ENCODE data around the gene HIGD1B. TPM values are rescaled to one million over a fixed set of nuclear protein-coding genes. Genes with fewer than 3 reads are reported as not detected.

Gene HIGD1B
- total and polyA plus RNA-seq, 10 of the 15 experiments (the other 5 are each of a cell fraction or from before 2014, with no cell fraction given) = 1.0 TPM; not detected in 9

DNA sequence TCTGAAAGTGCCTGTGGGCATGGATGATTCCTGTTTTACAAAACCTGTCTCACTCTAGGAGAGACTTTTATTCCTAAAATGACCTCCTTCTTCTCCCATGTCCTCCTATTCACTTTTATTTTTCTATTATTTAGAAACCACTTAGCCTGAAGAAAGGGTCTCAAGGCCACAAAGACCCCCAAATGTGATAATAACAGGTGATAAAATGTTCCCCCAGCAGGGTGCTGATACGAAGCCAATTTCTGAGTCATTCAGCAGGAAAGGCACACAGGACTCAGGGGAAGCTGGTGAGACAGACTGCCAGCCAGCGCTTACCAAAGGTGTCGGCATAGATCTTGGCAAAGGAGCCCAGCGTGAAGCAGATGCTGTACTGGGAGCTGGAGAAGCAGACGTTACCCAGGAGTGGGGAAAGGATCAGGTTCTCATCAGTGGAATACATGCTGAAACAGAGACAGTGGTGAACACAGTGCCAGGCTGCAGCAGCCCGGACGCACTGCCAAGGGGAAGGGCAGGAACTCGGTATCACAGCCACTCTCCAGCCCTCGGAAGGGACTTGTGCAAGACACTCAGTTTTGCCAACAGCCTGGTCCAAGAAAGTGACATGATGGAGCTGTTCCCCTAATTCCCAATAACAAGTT lies 24.6 kb downstream of the HIGD1B start:
- no peaks in the 10 kb centered on the region for H3K9me3 ChIP-seq (replicated peaks; ENCODE audit: control insufficient read depth, insufficient read depth, low read length)
- 96% methylated on average over 9 of the region's 9 CpGs for WGBS (ENCODE audit: insufficient coverage, insufficient replicate concordance, low lambda C conversion rate, missing lambda C conversion rate)
- BruUV-seq (replicated peaks) = no TSS peak
- no peak overlapping the region for H3K4me3 ChIP-seq
- in situ Hi-C loops (cut with MboI) = loop anchor here (25.0 kb wide), 1 partner anchor 1660 kb away; the partner anchor contains the start of gene TMEM106A
- no peak overlapping the region for H3K9ac ChIP-seq (ENCODE audit: control insufficient read depth, insufficient read depth, low read length)
- no peaks in the 10 kb centered on the region for H3K79me2 ChIP-seq (ENCODE audit: control insufficient read depth, insufficient read depth, low read length)
- no peak for TF ChIP-seq NFIC (IDR thresholded peaks at IDR 0.05; ENCODE audit: low read depth, low read length)
- TF ChIP-seq BRCA1 (IDR thresholded peaks at IDR 0.05; ENCODE audit: low read depth, low read length) = no peak
- TF ChIP-seq, protein P1, sequence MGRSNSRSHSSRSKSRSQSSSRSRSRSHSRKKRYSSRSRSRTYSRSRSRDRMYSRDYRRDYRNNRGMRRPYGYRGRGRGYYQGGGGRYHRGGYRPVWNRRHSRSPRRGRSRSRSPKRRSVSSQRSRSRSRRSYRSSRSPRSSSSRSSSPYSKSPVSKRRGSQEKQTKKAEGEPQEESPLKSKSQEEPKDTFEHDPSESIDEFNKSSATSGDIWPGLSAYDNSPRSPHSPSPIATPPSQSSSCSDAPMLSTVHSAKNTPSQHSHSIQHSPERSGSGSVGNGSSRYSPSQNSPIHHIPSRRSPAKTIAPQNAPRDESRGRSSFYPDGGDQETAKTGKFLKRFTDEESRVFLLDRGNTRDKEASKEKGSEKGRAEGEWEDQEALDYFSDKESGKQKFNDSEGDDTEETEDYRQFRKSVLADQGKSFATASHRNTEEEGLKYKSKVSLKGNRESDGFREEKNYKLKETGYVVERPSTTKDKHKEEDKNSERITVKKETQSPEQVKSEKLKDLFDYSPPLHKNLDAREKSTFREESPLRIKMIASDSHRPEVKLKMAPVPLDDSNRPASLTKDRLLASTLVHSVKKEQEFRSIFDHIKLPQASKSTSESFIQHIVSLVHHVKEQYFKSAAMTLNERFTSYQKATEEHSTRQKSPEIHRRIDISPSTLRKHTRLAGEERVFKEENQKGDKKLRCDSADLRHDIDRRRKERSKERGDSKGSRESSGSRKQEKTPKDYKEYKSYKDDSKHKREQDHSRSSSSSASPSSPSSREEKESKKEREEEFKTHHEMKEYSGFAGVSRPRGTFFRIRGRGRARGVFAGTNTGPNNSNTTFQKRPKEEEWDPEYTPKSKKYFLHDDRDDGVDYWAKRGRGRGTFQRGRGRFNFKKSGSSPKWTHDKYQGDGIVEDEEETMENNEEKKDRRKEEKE (IDR thresholded peaks at IDR 0.05) = no peak
- TF ChIP-seq JUNB (IDR thresholded peaks at IDR 0.05) = no peak
- TF ChIP-seq ZNF622 (IDR thresholded peaks at IDR 0.05) = no peak
- TF ChIP-seq, protein P2, sequence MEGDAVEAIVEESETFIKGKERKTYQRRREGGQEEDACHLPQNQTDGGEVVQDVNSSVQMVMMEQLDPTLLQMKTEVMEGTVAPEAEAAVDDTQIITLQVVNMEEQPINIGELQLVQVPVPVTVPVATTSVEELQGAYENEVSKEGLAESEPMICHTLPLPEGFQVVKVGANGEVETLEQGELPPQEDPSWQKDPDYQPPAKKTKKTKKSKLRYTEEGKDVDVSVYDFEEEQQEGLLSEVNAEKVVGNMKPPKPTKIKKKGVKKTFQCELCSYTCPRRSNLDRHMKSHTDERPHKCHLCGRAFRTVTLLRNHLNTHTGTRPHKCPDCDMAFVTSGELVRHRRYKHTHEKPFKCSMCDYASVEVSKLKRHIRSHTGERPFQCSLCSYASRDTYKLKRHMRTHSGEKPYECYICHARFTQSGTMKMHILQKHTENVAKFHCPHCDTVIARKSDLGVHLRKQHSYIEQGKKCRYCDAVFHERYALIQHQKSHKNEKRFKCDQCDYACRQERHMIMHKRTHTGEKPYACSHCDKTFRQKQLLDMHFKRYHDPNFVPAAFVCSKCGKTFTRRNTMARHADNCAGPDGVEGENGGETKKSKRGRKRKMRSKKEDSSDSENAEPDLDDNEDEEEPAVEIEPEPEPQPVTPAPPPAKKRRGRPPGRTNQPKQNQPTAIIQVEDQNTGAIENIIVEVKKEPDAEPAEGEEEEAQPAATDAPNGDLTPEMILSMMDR (IDR thresholded peaks at IDR 0.05 in 2 of 3, conservative IDR thresholded peaks at IDR 0.05 in 1 of 3; ENCODE audit: control insufficient read depth in 2 of 3, extremely low read depth in 1 of 3, insufficient read depth in 1 of 3, low read depth in 3 of 3, low read length in 3 of 3) = no peak
- TF ChIP-seq EGR1 (IDR thresholded peaks at IDR 0.05; ENCODE audit: borderline replicate concordance in 1 of 2, low read depth in 2 of 2, low read length in 2 of 2) = no peak
- ATAC-seq (no peak), DNase-seq (ENCODE audit: low read depth, low spot score) (no peak), FAIRE-seq (no peak)
- RAD21 ChIA-PET (ENCODE audit: unreplicated experiment) = no interaction called here
- H3K4me2 ChIP-seq (ENCODE audit: control insufficient read depth, insufficient read depth) = no peak overlapping the region
- no peaks in the 10 kb centered on the region for H4K20me1 ChIP-seq (ENCODE audit: control insufficient read depth, insufficient read depth)
- no peak overlapping the region for H3K27ac ChIP-seq (ENCODE audit: control insufficient read depth, insufficient read depth)
- peaks cover 22 to 55% of the 10 kb centered on the region in 2 experiments for H3K36me3 ChIP-seq (ENCODE audit: control insufficient read depth in 2 of 2, insufficient read depth in 2 of 2, low read length in 1 of 2)
- intact Hi-C loops (cut with micrococcal nuclease; ENCODE audit: unreplicated experiment) = no loop called here
- SMC1A ChIA-PET (ENCODE audit: uncharacterized antibody, unreplicated experiment) = no interaction called here
- CTCF ChIA-PET = interaction anchor here (0.9 kb wide), 1 partner anchor 16 kb away, joined by 3 read pairs; no protein-coding TSS in a partner anchor
- H2AFZ ChIP-seq (ENCODE audit: control insufficient read depth, low read depth, low read length) = no peak overlapping the region
- no peaks in the 10 kb centered on the region for H3K4me1 ChIP-seq (ENCODE audit: control insufficient read depth, insufficient read depth, low read length)
- no peaks in the 10 kb centered on the region for H3K27me3 ChIP-seq (replicated peaks in 1 of 2; ENCODE audit: control insufficient read depth in 2 of 2, insufficient read depth in 2 of 2, low read length in 1 of 2)
- POLR2A ChIA-PET = no interaction called here

All from GM12878 (cell line).